Motor neuron (in vitro differentiated cells): ENCODE results near the gene PPIL3. TPM values are rescaled to one million over a fixed set of nuclear protein-coding genes. Genes with fewer than 3 reads are reported as not detected.
A peak's percentile ranks its signal among the peaks of the same experiment; 100 is the strongest.

Source experiments
- ATAC-seq, 8 experiments: fragments of 200-7000 bp; cut with Tn5 transposase; replicated peaks in 6 of 8; 2 replicates each; pipeline ENCODE4 v1.8.0; 2021; ENCODE audit warnings: mild to moderate bottlenecking in 8 of 8, moderate library complexity in 8 of 8
- H3K27ac ChIP-seq, 2 donors: fragments of 250-450 bp; sonication (Bioruptor Pico); 2 replicates each; pipeline ENCODE4 v1.9.0; 2021; ENCODE audit warnings: antibody characterized with exemption in 2 of 2, mild to moderate bottlenecking in 2 of 2, moderate library complexity in 1 of 2
- H3K4me1 ChIP-seq, 2 donors: fragments of 250-450 bp; sonication (Bioruptor Pico); replicated peaks in 1 of 2; 2 replicates each; pipeline ENCODE4 v1.6.1; 2021; ENCODE audit warnings: antibody characterized with exemption in 2 of 2, mild to moderate bottlenecking in 2 of 2, moderate library complexity in 1 of 2
- H3K4me3 ChIP-seq, 5 donors: fragments of 250-450 bp; sonication (Bioruptor Pico); 2 replicates each; pipeline ENCODE4 v1.9.0; 2021; ENCODE audit warnings: antibody characterized with exemption in 5 of 5, mild to moderate bottlenecking in 5 of 5, moderate library complexity in 4 of 5
- WGBS, 10 experiments: fragments of 450-650 bp; shearing (Covaris generic); methylation state at CpG; one replicate each; pipeline ENCODE4 v1.0.0; 2022; 5-methylcytosine and 5-hydroxymethylcytosine counted together
- in situ Hi-C, 9 experiments: fragments of 400-800 bp; cut with MboI; loops; one replicate each; pipeline ENCODE4 v1.15.0; 2021; ENCODE audit warnings: low sequenced_read_pairs in 9 of 9, low pct_unique_long_range_greater_than_20kb in 2 of 9; ENCODE audit not compliant: unreplicated experiment in 9 of 9
- total RNA-seq, 8 experiments: library from RNA; unstranded; fragments of 300-600 nt; gene quantifications; 2 replicates each; pipeline versions ENCODE4 v1.2.3 to v1.2.4, GENCODE V29; 2022

Gene PPIL3
- total RNA-seq, 8 experiments from 2014 or later, result 40.5 to 76.7 (median 64.5) TPM

GRCh38 chr2:200877443-200877842, 11.4 kb downstream of the PPIL3 start:
- in situ Hi-C loops, result no loop called here
- H3K27ac ChIP-seq, result no peak overlapping the region
- H3K4me1 ChIP-seq, result no peaks in the 10 kb centered on the region
- H3K4me3 ChIP-seq, result no peak overlapping the region
- ATAC-seq, result no peak

- H3K4me3 ChIP-seq, result no peak overlapping the region
- in situ Hi-C loops, result no loop called here
- no peaks in the 10 kb centered on the region for H3K4me1 ChIP-seq
- WGBS, 10 experiments, result 100% methylated on average over 2 to 3 of the region's 6 CpGs; no CpG with 5 or more reads in 5 of the 10 experiments
- H3K27ac ChIP-seq, result no peak overlapping the region
- ATAC-seq, result no peak
Measured at GRCh38 chr2:200873560-200873959, 15.3 kb downstream of the PPIL3 start.

GRCh38 chr2:200871151-200871550, 17.7 kb downstream of the PPIL3 start:
- WGBS, 10 experiments, result 0 to 100% (median 83%) methylated on average over 1 to 3 of the region's 3 CpGs; no CpG with 5 or more reads in 1 of the 10 experiments
- H3K27ac ChIP-seq, result no peak overlapping the region
- no peak for ATAC-seq

GRCh38 chr2:200869014-200869413, 19.9 kb downstream of the PPIL3 start:
- no peak for ATAC-seq
- Histone ChIP-seq H3K4me3 (no peak overlapping the region), H3K27ac (no peak overlapping the region), H3K4me1 (no peaks in the 10 kb centered on the region)
- 78 to 100% (median 94%) methylated on average over 1 to 2 of the region's 2 CpGs; no CpG with 5 or more reads in 4 of the 10 experiments for WGBS, 10 experiments
- in situ Hi-C loops, result no loop called here

More at GRCh38 chr2:200871151-200871550, 17.7 kb downstream of the PPIL3 start:
- Histone ChIP-seq H3K4me1 (no peaks in the 10 kb centered on the region), H3K4me3 (no peak overlapping the region)
- in situ Hi-C loops, result no loop called here

- 0 to 24% (median 6%) methylated on average over 4 to 29 of the region's 89 CpGs; no CpG with 5 or more reads in 4 of the 10 experiments for WGBS, 10 experiments
- H3K4me1 ChIP-seq, result peaks cover 12 to 15% of the 10 kb centered on the region in 2 donors
- H3K4me3 ChIP-seq, result peak within 1 kb of the TSS; percentile 79 to 99 (median 88)
- ATAC-seq, result peak; percentile 78 to 91 (median 86)
- peak within 1 kb of the TSS; percentile 98 to 99 for H3K27ac ChIP-seq
- in situ Hi-C loops, result no loop called here
Measured at GRCh38 chr2:200864176-200865034, 24.5 kb downstream of the PPIL3 start, which contains the start of gene CLK1. CLK1 (minus strand) TSS chr2:200864658; CDS start chr2:200861862, 2,796 bp downstream.

GRCh38 chr2:200863782-200864175, 25.1 kb downstream of the PPIL3 start:
- peak overlapping the region; percentile 79 to 99 (median 88) for H3K4me3 ChIP-seq
- peaks cover 12 to 15% of the 10 kb centered on the region in 2 donors for H3K4me1 ChIP-seq
- in situ Hi-C loops, result no loop called here
- peak overlapping the region; percentile 98 to 99 for H3K27ac ChIP-seq
- peak in 6 of 8 experiments; percentile 3 to 11 (median 9) for ATAC-seq
- WGBS, 10 experiments, result 0 to 5% (median 0%) methylated on average over 1 to 18 of the region's 19 CpGs; no CpG with 5 or more reads in 1 of the 10 experiments

- 0 to 4% (median 0%) methylated on average over 5 to 12 of the region's 13 CpGs; no CpG with 5 or more reads in 1 of the 10 experiments for WGBS, 10 experiments
- in situ Hi-C loops, result no loop called here
- peaks cover 12 to 15% of the 10 kb centered on the region in 2 donors for H3K4me1 ChIP-seq
- peak overlapping the region; percentile 79 to 99 (median 88) for H3K4me3 ChIP-seq
- peak in 6 of 8 experiments; percentile 4 to 52 (median 33) for ATAC-seq
- H3K27ac ChIP-seq, result peak overlapping the region; percentile 98 to 99
Measured at GRCh38 chr2:200862532-200863000, 26.3 kb downstream of the PPIL3 start.

- Histone ChIP-seq H3K4me3 (peak overlapping the region; percentile 79 to 99 (median 88)), H3K4me1 (peaks cover 12 to 15% of the 10 kb centered on the region in 2 donors), H3K27ac (peak overlapping the region in 1 of 2 donors; percentile 98)
- in situ Hi-C loops, result no loop called here
- 0 to 80% (median 17%) methylated on average over 1 to 4 of the region's 4 CpGs for WGBS, 10 experiments
- ATAC-seq, result no peak
Measured at GRCh38 chr2:200861617-200862155, 27.2 kb downstream of the PPIL3 start.

- 7 to 96% (median 85%) methylated on average over 3 to 12 of the region's 12 CpGs for WGBS, 10 experiments
Measured at GRCh38 chr2:200860092-200860795, 28.6 kb downstream of the PPIL3 start.

GRCh38 chr2:200856806-200857205, 32.1 kb downstream of the PPIL3 start:
- in situ Hi-C loops, result no loop called here
- Histone ChIP-seq H3K4me3 (no peak overlapping the region), H3K27ac (no peak overlapping the region), H3K4me1 (peaks cover 12 to 15% of the 10 kb centered on the region in 2 donors)
- no peak for ATAC-seq
- 45 to 100% (median 86%) methylated on average over 1 to 8 of the region's 8 CpGs for WGBS, 10 experiments

More at GRCh38 chr2:200860092-200860795, 28.6 kb downstream of the PPIL3 start:
- peaks cover 12 to 15% of the 10 kb centered on the region in 2 donors for H3K4me1 ChIP-seq
- H3K4me3 ChIP-seq, result peak overlapping the region in 2 of 5 donors; percentile 86 to 99
- in situ Hi-C loops, result no loop called here
- H3K27ac ChIP-seq, result no peak overlapping the region
- ATAC-seq, result peak in 1 of 8 experiments; percentile 5

- H3K27ac ChIP-seq, result no peak overlapping the region
- no peak for ATAC-seq
- H3K4me3 ChIP-seq, result no peak overlapping the region
- 71 to 100% (median 93%) methylated on average over 1 to 2 of the region's 2 CpGs; no CpG with 5 or more reads in 1 of the 10 experiments for WGBS, 10 experiments
- no peaks in the 10 kb centered on the region for H3K4me1 ChIP-seq
- in situ Hi-C loops, result no loop called here
Measured at GRCh38 chr2:200852605-200853004, 36.3 kb downstream of the PPIL3 start.

- ATAC-seq, result peak in 3 of 8 experiments; percentile 9 to 38 (median 24)
- no peaks in the 10 kb centered on the region for H3K4me1 ChIP-seq
- H3K4me3 ChIP-seq, result no peak overlapping the region
- H3K27ac ChIP-seq, result no peak overlapping the region
- 70 to 100% (median 100%) methylated on average over 1 to 4 of the region's 6 CpGs; no CpG with 5 or more reads in 3 of the 10 experiments for WGBS, 10 experiments
- in situ Hi-C loops, result no loop called here
Measured at GRCh38 chr2:200851398-200852248, 37.3 kb downstream of the PPIL3 start.
